GM12892 (cell line): ENCODE data around the gene ZNF816.

Source experiments
- POLR2AphosphoS5 ChIP-seq: IDR thresholded peaks from 2 replicates; pipeline ENCODE4 v1.6.1; 2011; ENCODE audit warnings: low read depth, low read length, control low read depth
- TAF1 ChIP-seq: IDR thresholded peaks from 2 replicates; pipeline ENCODE4 v1.6.1; 2011; ENCODE audit warnings: low read depth, mild to moderate bottlenecking, control low read depth, low read length, borderline replicate concordance

- TF ChIP-seq TAF1: no peak
- peak; percentile 78 for TF ChIP-seq POLR2AphosphoS5
These were observed at the start of gene ZNF816 for GRCh38 chr19:52962394-52963246.
